Cardiac muscle cell (in vitro differentiated cells and primary cell): ENCODE measurements around the gene CEP131. TPM values are rescaled to one million over a fixed set of nuclear protein-coding genes. Genes with fewer than 3 reads are reported as not detected.
A peak's percentile ranks its signal among the peaks of the same experiment; 100 is the strongest.

Experiments
- DNase-seq, 2 donors: peaks; one replicate each; pipeline versions ENCODE4 v3.0.0 to v3.0.0-alpha.2; 2010 to 2017; ENCODE audit warnings: low read depth in 1 of 2, low spot score in 1 of 2
- H3K27ac ChIP-seq: fragments of 200-600 bp; sonication (generic); 2 replicates; pipeline ENCODE4 v1.5.1; 2016
- H3K27me3 ChIP-seq: fragments of 200-600 bp; sonication (generic); 2 replicates; pipeline ENCODE4 v1.6.0; 2016; ENCODE audit warnings: control low read depth
- H3K36me3 ChIP-seq: fragments of 200-600 bp; sonication (generic); 2 replicates; pipeline ENCODE4 v1.5.1; 2016; ENCODE audit warnings: control low read depth
- H3K4me1 ChIP-seq: fragments of 200-600 bp; sonication (generic); 2 replicates; pipeline ENCODE4 v1.8.1; 2017; ENCODE audit warnings: low read depth, mild to moderate bottlenecking, mixed run types
- H3K4me3 ChIP-seq: fragments of 200-600 bp; sonication (generic); 2 replicates; pipeline ENCODE4 v1.5.1; 2016; ENCODE audit warnings: mild to moderate bottlenecking
- H3K9me3 ChIP-seq: fragments of 200-600 bp; sonication (generic); 2 replicates; pipeline ENCODE4 v1.5.1; 2017; ENCODE audit warnings: low read depth, mild to moderate bottlenecking, control low read depth
- polyA plus RNA-seq: library from polyadenylated mRNA; unstranded; fragments of >200 nt; fragmentation: Nextera tagmentation; extraction: Ambion mirVana; gene quantifications from 2 replicates; pipeline ENCODE4 v1.2.1, GENCODE V29; 2016
- total RNA-seq: library from RNA; depleted of rRNA; stranded (reverse); fragments of >200 nt; gene quantifications from 2 replicates; pipeline ENCODE4 v1.2.3, GENCODE V29; 2016
- TF ChIP-seq, protein P1 (sequence below): IDR thresholded peaks from 2 replicates; pipeline ENCODE4 v1.5.1; 2012; ENCODE audit warnings: low read depth, mild to moderate bottlenecking, low read length

The CEP131 gene
- total and polyA plus RNA-seq, 2 experiments from 2014 or later = 29.2 to 37.0 TPM

GRCh38 chr17:81254955-81255717 is 32.4 kb upstream of the CEP131 start:
- peak; percentile 83 to 91 for DNase-seq
- Histone ChIP-seq H3K27ac (peak overlapping the region; percentile 15), H3K27me3 (no peaks in the 10 kb centered on the region), H3K4me1 (peaks cover 24% of the 10 kb centered on the region), H3K9me3 (no peaks in the 10 kb centered on the region), H3K4me3 (no peak overlapping the region), H3K36me3 (no peaks in the 10 kb centered on the region)
- TF ChIP-seq, protein P1, sequence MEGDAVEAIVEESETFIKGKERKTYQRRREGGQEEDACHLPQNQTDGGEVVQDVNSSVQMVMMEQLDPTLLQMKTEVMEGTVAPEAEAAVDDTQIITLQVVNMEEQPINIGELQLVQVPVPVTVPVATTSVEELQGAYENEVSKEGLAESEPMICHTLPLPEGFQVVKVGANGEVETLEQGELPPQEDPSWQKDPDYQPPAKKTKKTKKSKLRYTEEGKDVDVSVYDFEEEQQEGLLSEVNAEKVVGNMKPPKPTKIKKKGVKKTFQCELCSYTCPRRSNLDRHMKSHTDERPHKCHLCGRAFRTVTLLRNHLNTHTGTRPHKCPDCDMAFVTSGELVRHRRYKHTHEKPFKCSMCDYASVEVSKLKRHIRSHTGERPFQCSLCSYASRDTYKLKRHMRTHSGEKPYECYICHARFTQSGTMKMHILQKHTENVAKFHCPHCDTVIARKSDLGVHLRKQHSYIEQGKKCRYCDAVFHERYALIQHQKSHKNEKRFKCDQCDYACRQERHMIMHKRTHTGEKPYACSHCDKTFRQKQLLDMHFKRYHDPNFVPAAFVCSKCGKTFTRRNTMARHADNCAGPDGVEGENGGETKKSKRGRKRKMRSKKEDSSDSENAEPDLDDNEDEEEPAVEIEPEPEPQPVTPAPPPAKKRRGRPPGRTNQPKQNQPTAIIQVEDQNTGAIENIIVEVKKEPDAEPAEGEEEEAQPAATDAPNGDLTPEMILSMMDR = peak; percentile 72

GRCh38 chr17:81253358-81254131 is 30.8 kb upstream of the CEP131 start:
- H3K27ac ChIP-seq = no peak overlapping the region
- no peak overlapping the region for H3K4me3 ChIP-seq
- no peaks in the 10 kb centered on the region for H3K36me3 ChIP-seq
- no peaks in the 10 kb centered on the region for H3K27me3 ChIP-seq
- peaks cover 24% of the 10 kb centered on the region for H3K4me1 ChIP-seq
- no peaks in the 10 kb centered on the region for H3K9me3 ChIP-seq
- TF ChIP-seq, protein P1 = peak; percentile 62
- DNase-seq = peak; percentile 53

DNA sequence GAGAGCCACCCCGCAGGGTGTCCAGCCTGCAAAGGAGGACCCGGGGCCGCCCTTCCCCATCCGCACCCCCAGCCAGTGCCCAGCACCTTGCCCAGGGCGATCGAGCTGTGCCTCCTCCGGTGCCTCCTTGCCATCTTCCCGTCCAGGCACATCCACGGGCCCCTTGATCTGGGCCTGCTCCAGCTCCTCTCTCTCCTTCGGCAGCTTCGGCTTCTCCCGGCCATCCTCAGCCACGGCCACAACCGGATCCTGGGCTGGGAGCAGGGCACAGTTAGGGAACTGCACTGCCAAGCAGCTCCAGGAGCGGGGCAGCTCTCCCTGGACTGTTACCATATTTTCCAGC is 30.2 kb upstream of the CEP131 start:
- Histone ChIP-seq H3K36me3 (no peaks in the 10 kb centered on the region), H3K9me3 (no peaks in the 10 kb centered on the region), H3K4me1 (peaks cover 24% of the 10 kb centered on the region), H3K27ac (no peak overlapping the region), H3K4me3 (no peak overlapping the region), H3K27me3 (no peaks in the 10 kb centered on the region)
- TF ChIP-seq, protein P1 = no peak
- DNase-seq = no peak

DNA sequence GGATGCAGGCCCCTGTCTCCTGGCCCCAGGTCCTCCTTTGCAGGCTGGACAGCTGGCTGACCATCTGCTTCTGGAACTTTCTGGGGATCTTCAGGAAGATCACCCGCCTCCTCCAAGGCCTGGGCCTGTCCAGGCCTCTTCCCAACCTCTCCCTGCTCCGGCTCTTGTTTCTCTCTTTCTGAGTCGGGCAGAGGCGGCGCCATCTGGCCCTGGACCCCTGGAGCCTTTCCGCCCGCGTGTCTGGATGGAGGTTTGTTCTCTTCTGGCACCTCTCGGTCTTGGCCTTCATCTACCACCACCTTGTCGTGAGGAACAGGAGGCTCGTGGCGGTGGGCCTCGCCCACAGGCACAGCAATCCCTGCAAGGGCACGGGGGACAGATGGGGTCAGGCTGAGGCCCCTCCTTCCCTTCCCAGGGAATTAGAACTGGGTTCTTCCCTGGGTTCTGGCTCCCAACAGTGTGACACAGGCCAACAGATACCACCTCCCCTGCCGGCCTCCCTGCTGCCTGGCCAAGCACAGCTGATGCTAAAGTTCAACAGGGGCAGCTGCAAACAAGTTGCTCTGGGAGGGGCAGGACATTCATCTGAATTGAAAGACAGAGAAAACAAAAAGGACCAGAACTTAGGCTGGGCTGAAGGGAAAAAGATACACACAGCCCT is 29.7 kb upstream of the CEP131 start:
- Histone ChIP-seq H3K27ac (peak overlapping the region; percentile 67), H3K27me3 (no peaks in the 10 kb centered on the region), H3K36me3 (no peaks in the 10 kb centered on the region), H3K9me3 (no peaks in the 10 kb centered on the region), H3K4me1 (peaks cover 24% of the 10 kb centered on the region), H3K4me3 (no peak overlapping the region)
- TF ChIP-seq, protein P1 = no peak
- DNase-seq = no peak

DNA sequence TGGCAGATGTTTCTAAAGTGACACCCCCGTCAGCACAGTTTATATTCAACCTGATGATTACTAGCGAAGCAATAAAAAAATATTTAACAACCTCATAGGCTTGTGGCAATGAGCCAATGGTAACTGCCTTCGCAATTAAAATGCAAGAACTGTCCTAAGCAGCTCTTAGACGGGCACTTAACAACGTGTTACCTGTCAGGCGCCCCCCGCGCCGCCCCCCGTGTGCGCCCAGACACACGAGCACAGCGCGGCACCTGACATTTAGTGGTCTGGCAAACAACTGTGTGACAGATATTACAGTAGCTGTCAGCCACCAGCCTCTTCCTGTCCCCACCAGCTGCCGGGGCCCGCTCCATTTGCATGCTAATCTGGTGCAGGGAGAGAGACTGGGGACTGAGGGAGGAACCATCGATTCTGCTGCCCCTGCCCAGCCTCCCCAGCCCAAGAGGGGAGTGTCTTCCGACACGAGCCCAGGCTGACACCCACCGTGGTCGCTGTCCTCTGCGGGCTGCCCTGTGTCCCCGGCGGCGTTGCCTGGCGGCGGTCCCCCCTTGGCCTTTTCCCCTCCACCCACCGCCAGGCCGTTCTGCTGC is 29.0 kb upstream of the CEP131 start:
- no peaks in the 10 kb centered on the region for H3K27me3 ChIP-seq
- H3K4me1 ChIP-seq = peaks cover 24% of the 10 kb centered on the region
- no peaks in the 10 kb centered on the region for H3K9me3 ChIP-seq
- DNase-seq = peak in 1 of 2 donors; percentile 47
- H3K27ac ChIP-seq = peak overlapping the region; percentile 67
- H3K4me3 ChIP-seq = no peak overlapping the region
- TF ChIP-seq, protein P1 = no peak
- H3K36me3 ChIP-seq = no peaks in the 10 kb centered on the region
